Activated naive CD8-positive, alpha-beta T cell treated with anti-CD3 and anti-CD28 coated beads, Interleukin-2, amount 50 U/mL, for 24 hours (primary cell): ENCODE results near the gene VNN1.

ENCODE experiments used
- ATAC-seq: fragments of 150-1000 bp; cut with Tn5 transposase; one replicate; pipeline ENCODE4 v1.10.0; 2021
- DNase-seq: peaks from one replicate; pipeline ENCODE4 v3.0.0; 2021
- H3K27ac Mint-ChIP-seq: one replicate; pipeline ENCODE4 v1.8.0; 2021; ENCODE audit warnings: mild to moderate bottlenecking, mixed read lengths
- H3K27me3 Mint-ChIP-seq: one replicate; pipeline ENCODE4 v1.8.0; 2021; ENCODE audit warnings: mixed read lengths
- H3K36me3 Mint-ChIP-seq: one replicate; pipeline ENCODE4 v1.8.0; 2021; ENCODE audit warnings: low read depth, mixed read lengths
- H3K4me1 Mint-ChIP-seq: one replicate; pipeline ENCODE4 v1.8.0; 2021; ENCODE audit warnings: mixed read lengths
- H3K4me3 Mint-ChIP-seq: one replicate; pipeline ENCODE4 v1.8.0; 2021; ENCODE audit warnings: mild to moderate bottlenecking, moderate library complexity, mixed read lengths
- H3K9me3 Mint-ChIP-seq: one replicate; pipeline ENCODE4 v1.8.0; 2021; ENCODE audit warnings: mixed read lengths

Gene VNN1

GRCh38 chr6:132734694-132735236, 20.9 kb upstream of the VNN1 start:
- Mint-ChIP-seq H3K27me3 (no peaks in the 10 kb centered on the region), H3K4me1 (peaks cover 16% of the 10 kb centered on the region), H3K27ac (no peak overlapping the region), H3K9me3 (peaks cover 14% of the 10 kb centered on the region), H3K36me3 (no peaks in the 10 kb centered on the region), H3K4me3 (no peak overlapping the region)
- DNase-seq (no peak), ATAC-seq (no peak)

GRCh38 chr6:132733814-132734213, 20.0 kb upstream of the VNN1 start:
- H3K4me1 Mint-ChIP-seq = peaks cover 16% of the 10 kb centered on the region
- DNase-seq (no peak), ATAC-seq (no peak)
- H3K4me3 Mint-ChIP-seq = no peak overlapping the region
- no peak overlapping the region for H3K27ac Mint-ChIP-seq
- H3K36me3 Mint-ChIP-seq = no peaks in the 10 kb centered on the region
- peaks cover 9% of the 10 kb centered on the region for H3K9me3 Mint-ChIP-seq
- no peaks in the 10 kb centered on the region for H3K27me3 Mint-ChIP-seq

- Mint-ChIP-seq H3K4me1 (peaks cover 16% of the 10 kb centered on the region), H3K9me3 (peaks cover 3% of the 10 kb centered on the region), H3K27me3 (no peaks in the 10 kb centered on the region), H3K4me3 (no peak overlapping the region), H3K27ac (no peak overlapping the region), H3K36me3 (no peaks in the 10 kb centered on the region)
- DNase-seq (no peak), ATAC-seq (no peak)
These were observed 19.4 kb upstream of the VNN1 start for GRCh38 chr6:132733283-132733682.

- ATAC-seq (no peak), DNase-seq (no peak)
- H3K36me3 Mint-ChIP-seq = no peaks in the 10 kb centered on the region
- H3K27ac Mint-ChIP-seq = no peak overlapping the region
- no peaks in the 10 kb centered on the region for H3K27me3 Mint-ChIP-seq
- no peaks in the 10 kb centered on the region for H3K9me3 Mint-ChIP-seq
- H3K4me1 Mint-ChIP-seq = peaks cover 4% of the 10 kb centered on the region
- no peak overlapping the region for H3K4me3 Mint-ChIP-seq
These were observed 17.2 kb upstream of the VNN1 start for GRCh38 chr6:132731086-132731485.

GRCh38 chr6:132730560-132730959, 16.7 kb upstream of the VNN1 start:
- no peak overlapping the region for H3K4me3 Mint-ChIP-seq
- H3K27ac Mint-ChIP-seq = no peak overlapping the region
- ATAC-seq (no peak), DNase-seq (no peak)
- no peaks in the 10 kb centered on the region for H3K4me1 Mint-ChIP-seq
- no peaks in the 10 kb centered on the region for H3K36me3 Mint-ChIP-seq
- no peaks in the 10 kb centered on the region for H3K9me3 Mint-ChIP-seq
- no peaks in the 10 kb centered on the region for H3K27me3 Mint-ChIP-seq

- Mint-ChIP-seq H3K4me3 (no peak overlapping the region), H3K27ac (no peak overlapping the region), H3K27me3 (no peaks in the 10 kb centered on the region), H3K4me1 (no peaks in the 10 kb centered on the region), H3K36me3 (no peaks in the 10 kb centered on the region), H3K9me3 (no peaks in the 10 kb centered on the region)
- ATAC-seq (no peak), DNase-seq (no peak)
These were observed 14.8 kb upstream of the VNN1 start for GRCh38 chr6:132728616-132729015.

- Mint-ChIP-seq H3K4me3 (no peak overlapping the region), H3K9me3 (no peaks in the 10 kb centered on the region), H3K4me1 (no peaks in the 10 kb centered on the region), H3K27ac (no peak overlapping the region), H3K36me3 (no peaks in the 10 kb centered on the region), H3K27me3 (no peaks in the 10 kb centered on the region)
- DNase-seq (no peak), ATAC-seq (no peak)
These were observed 12.7 kb upstream of the VNN1 start for GRCh38 chr6:132726608-132726975.

- no peaks in the 10 kb centered on the region for H3K27me3 Mint-ChIP-seq
These were observed 12.2 kb upstream of the VNN1 start for GRCh38 chr6:132725947-132726607.

GRCh38 chr6:132725471-132725870, 11.6 kb upstream of the VNN1 start:
- ATAC-seq (no peak), DNase-seq (no peak)
- H3K27ac Mint-ChIP-seq = no peak overlapping the region
- no peaks in the 10 kb centered on the region for H3K36me3 Mint-ChIP-seq
- no peaks in the 10 kb centered on the region for H3K9me3 Mint-ChIP-seq
- no peaks in the 10 kb centered on the region for H3K4me1 Mint-ChIP-seq
- no peaks in the 10 kb centered on the region for H3K27me3 Mint-ChIP-seq
- no peak overlapping the region for H3K4me3 Mint-ChIP-seq

More at GRCh38 chr6:132725947-132726607, 12.2 kb upstream of the VNN1 start:
- H3K4me1 Mint-ChIP-seq = no peaks in the 10 kb centered on the region
- H3K27ac Mint-ChIP-seq = no peak overlapping the region
- DNase-seq = no peak
- no peak overlapping the region for H3K4me3 Mint-ChIP-seq
- no peak for ATAC-seq
- H3K9me3 Mint-ChIP-seq = no peaks in the 10 kb centered on the region
- H3K36me3 Mint-ChIP-seq = no peaks in the 10 kb centered on the region

- no peak for DNase-seq
- no peak overlapping the region for H3K27ac Mint-ChIP-seq
- peaks cover 3% of the 10 kb centered on the region for H3K27me3 Mint-ChIP-seq
- no peaks in the 10 kb centered on the region for H3K4me1 Mint-ChIP-seq
- H3K4me3 Mint-ChIP-seq = no peak overlapping the region
- no peaks in the 10 kb centered on the region for H3K36me3 Mint-ChIP-seq
- no peak for ATAC-seq
- H3K9me3 Mint-ChIP-seq = no peaks in the 10 kb centered on the region
These were observed 6.0 kb upstream of the VNN1 start for GRCh38 chr6:132719736-132720448.

GRCh38 chr6:132715881-132716637, 2.2 kb upstream of the VNN1 start:
- no peak overlapping the region for H3K4me3 Mint-ChIP-seq
- no peak overlapping the region for H3K27ac Mint-ChIP-seq
- peaks cover 4% of the 10 kb centered on the region for H3K4me1 Mint-ChIP-seq
- H3K36me3 Mint-ChIP-seq = no peaks in the 10 kb centered on the region
- H3K9me3 Mint-ChIP-seq = no peaks in the 10 kb centered on the region
- H3K27me3 Mint-ChIP-seq = peaks cover 3% of the 10 kb centered on the region
- DNase-seq (no peak), ATAC-seq (no peak)

- DNase-seq = no peak
- Mint-ChIP-seq H3K9me3 (no peaks in the 10 kb centered on the region), H3K36me3 (no peaks in the 10 kb centered on the region), H3K27me3 (peaks cover 3% of the 10 kb centered on the region), H3K27ac (no peak overlapping the region), H3K4me1 (peaks cover 4% of the 10 kb centered on the region), H3K4me3 (no peak overlapping the region)
- ATAC-seq = no peak
These were observed 1.3 kb upstream of the VNN1 start for GRCh38 chr6:132715204-132715603.

- Mint-ChIP-seq H3K27ac (no peak overlapping the region), H3K9me3 (no peaks in the 10 kb centered on the region), H3K36me3 (no peaks in the 10 kb centered on the region), H3K27me3 (peaks cover 3% of the 10 kb centered on the region), H3K4me1 (peaks cover 4% of the 10 kb centered on the region), H3K4me3 (no peak overlapping the region)
- ATAC-seq = no peak
- DNase-seq = no peak
These were observed 305 bp upstream of the VNN1 start for GRCh38 chr6:132714160-132714559.

GRCh38 chr6:132712366-132712765, 1.5 kb downstream of the VNN1 start:
- Mint-ChIP-seq H3K36me3 (no peaks in the 10 kb centered on the region), H3K4me3 (no peak overlapping the region), H3K9me3 (no peaks in the 10 kb centered on the region), H3K4me1 (peaks cover 4% of the 10 kb centered on the region), H3K27ac (no peak overlapping the region), H3K27me3 (peaks cover 5% of the 10 kb centered on the region)
- ATAC-seq (no peak), DNase-seq (no peak)

- Mint-ChIP-seq H3K27me3 (peaks cover 14% of the 10 kb centered on the region), H3K36me3 (no peaks in the 10 kb centered on the region), H3K4me3 (no peak overlapping the region), H3K27ac (no peak overlapping the region), H3K4me1 (peaks cover 2% of the 10 kb centered on the region), H3K9me3 (peaks cover 6% of the 10 kb centered on the region)
- ATAC-seq = no peak
- DNase-seq = no peak
These were observed 5.1 kb downstream of the VNN1 start for GRCh38 chr6:132708771-132709170.
